HEK293 (cell line): ENCODE data around the gene KRI1.

ENCODE experiments used
- YY1 ChIP-seq: fragments of 450-650 bp; formaldehyde crosslinking; IDR thresholded peaks from 2 replicates; pipeline ENCODE4 v1.5.1; 2018; ENCODE audit warnings: missing biosample characterization, missing genetic modification characterization
- ZBTB21 ChIP-seq: fragments of 450-650 bp; formaldehyde crosslinking; IDR thresholded peaks from 2 replicates; pipeline ENCODE4 v1.5.1; 2017; ENCODE audit warnings: missing biosample characterization, missing genetic modification characterization
- ZNF114 ChIP-seq: fragments of 450-650 bp; formaldehyde crosslinking; IDR thresholded peaks from 2 replicates; pipeline ENCODE4 v1.5.0; 2017; ENCODE audit warnings: missing biosample characterization, missing genetic modification characterization
- TF ChIP-seq, protein P1 (sequence below): fragments of 450-650 bp; formaldehyde crosslinking; IDR thresholded peaks from 2 replicates; pipeline ENCODE4 v1.5.1; 2016; ENCODE audit warnings: missing biosample characterization, missing genetic modification characterization, borderline replicate concordance
- TF ChIP-seq, protein P2 (sequence below): fragments of 450-650 bp; formaldehyde crosslinking; IDR thresholded peaks from 2 replicates; pipeline ENCODE4 v1.5.1; 2016; ENCODE audit warnings: missing biosample characterization, missing genetic modification characterization

DNA sequence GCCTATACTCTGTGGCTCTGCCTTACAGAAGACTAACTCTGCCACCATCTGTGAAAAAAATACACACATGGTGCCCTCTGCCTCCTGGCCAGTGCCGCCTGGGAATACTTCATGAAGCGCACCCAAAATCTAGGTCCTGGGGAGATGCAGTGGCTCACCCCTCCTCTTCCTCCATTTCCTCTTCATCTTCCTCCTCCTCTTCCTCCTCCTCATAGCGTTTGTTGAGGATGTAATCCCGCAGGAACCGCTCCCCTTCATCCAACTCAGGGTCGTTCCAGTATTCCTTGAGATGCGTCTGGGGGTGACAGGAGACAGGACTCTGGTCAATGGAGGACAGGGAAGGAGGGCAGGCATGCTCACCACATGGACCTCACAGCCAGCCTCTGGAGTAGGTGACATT lies 5.7 kb downstream of the KRI1 start:
- TF ChIP-seq ZBTB21 (tag by site-specific recombination) (no peak), ZNF114 (tag by site-specific recombination) (no peak), YY1 (tag by site-specific recombination) (no peak)
- TF ChIP-seq, protein P1, sequence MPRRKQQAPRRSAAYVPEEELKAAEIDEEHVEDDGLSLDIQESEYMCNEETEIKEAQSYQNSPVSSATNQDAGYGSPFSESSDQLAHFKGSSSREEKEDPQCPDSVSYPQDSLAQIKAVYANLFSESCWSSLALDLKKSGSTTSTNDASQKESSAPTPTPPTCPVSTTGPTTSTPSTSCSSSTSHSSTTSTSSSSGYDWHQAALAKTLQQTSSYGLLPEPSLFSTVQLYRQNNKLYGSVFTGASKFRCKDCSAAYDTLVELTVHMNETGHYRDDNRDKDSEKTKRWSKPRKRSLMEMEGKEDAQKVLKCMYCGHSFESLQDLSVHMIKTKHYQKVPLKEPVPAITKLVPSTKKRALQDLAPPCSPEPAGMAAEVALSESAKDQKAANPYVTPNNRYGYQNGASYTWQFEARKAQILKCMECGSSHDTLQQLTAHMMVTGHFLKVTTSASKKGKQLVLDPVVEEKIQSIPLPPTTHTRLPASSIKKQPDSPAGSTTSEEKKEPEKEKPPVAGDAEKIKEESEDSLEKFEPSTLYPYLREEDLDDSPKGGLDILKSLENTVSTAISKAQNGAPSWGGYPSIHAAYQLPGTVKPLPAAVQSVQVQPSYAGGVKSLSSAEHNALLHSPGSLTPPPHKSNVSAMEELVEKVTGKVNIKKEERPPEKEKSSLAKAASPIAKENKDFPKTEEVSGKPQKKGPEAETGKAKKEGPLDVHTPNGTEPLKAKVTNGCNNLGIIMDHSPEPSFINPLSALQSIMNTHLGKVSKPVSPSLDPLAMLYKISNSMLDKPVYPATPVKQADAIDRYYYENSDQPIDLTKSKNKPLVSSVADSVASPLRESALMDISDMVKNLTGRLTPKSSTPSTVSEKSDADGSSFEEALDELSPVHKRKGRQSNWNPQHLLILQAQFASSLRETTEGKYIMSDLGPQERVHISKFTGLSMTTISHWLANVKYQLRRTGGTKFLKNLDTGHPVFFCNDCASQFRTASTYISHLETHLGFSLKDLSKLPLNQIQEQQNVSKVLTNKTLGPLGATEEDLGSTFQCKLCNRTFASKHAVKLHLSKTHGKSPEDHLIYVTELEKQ: no peak
- TF ChIP-seq, protein P2, sequence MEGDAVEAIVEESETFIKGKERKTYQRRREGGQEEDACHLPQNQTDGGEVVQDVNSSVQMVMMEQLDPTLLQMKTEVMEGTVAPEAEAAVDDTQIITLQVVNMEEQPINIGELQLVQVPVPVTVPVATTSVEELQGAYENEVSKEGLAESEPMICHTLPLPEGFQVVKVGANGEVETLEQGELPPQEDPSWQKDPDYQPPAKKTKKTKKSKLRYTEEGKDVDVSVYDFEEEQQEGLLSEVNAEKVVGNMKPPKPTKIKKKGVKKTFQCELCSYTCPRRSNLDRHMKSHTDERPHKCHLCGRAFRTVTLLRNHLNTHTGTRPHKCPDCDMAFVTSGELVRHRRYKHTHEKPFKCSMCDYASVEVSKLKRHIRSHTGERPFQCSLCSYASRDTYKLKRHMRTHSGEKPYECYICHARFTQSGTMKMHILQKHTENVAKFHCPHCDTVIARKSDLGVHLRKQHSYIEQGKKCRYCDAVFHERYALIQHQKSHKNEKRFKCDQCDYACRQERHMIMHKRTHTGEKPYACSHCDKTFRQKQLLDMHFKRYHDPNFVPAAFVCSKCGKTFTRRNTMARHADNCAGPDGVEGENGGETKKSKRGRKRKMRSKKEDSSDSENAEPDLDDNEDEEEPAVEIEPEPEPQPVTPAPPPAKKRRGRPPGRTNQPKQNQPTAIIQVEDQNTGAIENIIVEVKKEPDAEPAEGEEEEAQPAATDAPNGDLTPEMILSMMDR (tag by site-specific recombination): no peak
